Uterus (tissue), 4 donors: ENCODE results near the gene SLC13A1. TPM values are rescaled to one million over a fixed set of nuclear protein-coding genes. Genes with fewer than 3 reads are reported as not detected.

Experiments used
- DNase-seq, 2 donors: peaks; one replicate each; pipeline ENCODE4 v3.0.0-alpha.2; 2019 to 2020
- H3K27ac ChIP-seq, 2 donors: fragments of 200-600 bp; sonication (generic); 1 replicate in 1 of 2; 2 replicates in 1 of 2; pipeline ENCODE4 v1.5.1; 2016 to 2018
- H3K27me3 ChIP-seq, 2 donors: fragments of 200-600 bp; sonication (generic); one replicate each; pipeline ENCODE4 v1.5.1; 2018 to 2019; ENCODE audit warnings: control low read depth in 1 of 2
- H3K36me3 ChIP-seq, 2 donors: fragments of 200-600 bp; sonication (generic); one replicate each; pipeline ENCODE4 v1.5.1; 2019; ENCODE audit warnings: control low read depth in 1 of 2
- H3K4me1 ChIP-seq, 2 donors: fragments of 200-600 bp; sonication (generic); one replicate each; pipeline ENCODE4 v1.5.1; 2018 to 2019; ENCODE audit warnings: control low read depth in 1 of 2
- H3K4me3 ChIP-seq, 2 donors: fragments of 200-600 bp; sonication (generic); 1 replicate in 1 of 2; 2 replicates in 1 of 2; pipeline ENCODE4 v1.5.1; 2018 to 2019; ENCODE audit warnings: mild to moderate bottlenecking in 1 of 2
- H3K9me3 ChIP-seq, 2 donors: fragments of 200-600 bp; sonication (generic); one replicate each; pipeline ENCODE4 v1.5.1; 2019; ENCODE audit warnings: control low read depth in 1 of 2
- POLR2A ChIP-seq, 2 donors: fragments of 450-650 bp; IDR thresholded peaks; one replicate each; pipeline ENCODE4 v1.6.1; 2016; ENCODE audit warnings: antibody characterized with exemption in 2 of 2, mild to moderate bottlenecking in 1 of 2, moderate library complexity in 1 of 2
- intact Hi-C: fragments of 100-400 bp; cut with DNase I; formaldehyde crosslinking; loops from one replicate; pipeline ENCODE4 v1.15.1; 2023; ENCODE audit warnings: low total_unique reads
- total RNA-seq, 4 donors: library from RNA; depleted of rRNA in 3 of 4; stranded (reverse); fragments of >200 nt in 3 of 4; gene quantifications; one replicate each; pipeline versions ENCODE4 v1.1.0 to v1.2.4, GENCODE V29; 2014 to 2023
- TF ChIP-seq, protein P1 (sequence below), 4 experiments: fragments of 200-600 bp in 2 of 4; fragments of 450-650 bp in 2 of 4; sonication (generic) in 2 of 4; IDR thresholded peaks; one replicate each; pipeline ENCODE4 v1.5.1; 2016 to 2019; ENCODE audit warnings: antibody characterized with exemption in 4 of 4, mild to moderate bottlenecking in 2 of 4, moderate library complexity in 1 of 4
- donor health status: DM: yes; HTN: yes; CAD: no.

Gene SLC13A1
- total RNA-seq, 4 donors from 2014 or later: not detected

DNA sequence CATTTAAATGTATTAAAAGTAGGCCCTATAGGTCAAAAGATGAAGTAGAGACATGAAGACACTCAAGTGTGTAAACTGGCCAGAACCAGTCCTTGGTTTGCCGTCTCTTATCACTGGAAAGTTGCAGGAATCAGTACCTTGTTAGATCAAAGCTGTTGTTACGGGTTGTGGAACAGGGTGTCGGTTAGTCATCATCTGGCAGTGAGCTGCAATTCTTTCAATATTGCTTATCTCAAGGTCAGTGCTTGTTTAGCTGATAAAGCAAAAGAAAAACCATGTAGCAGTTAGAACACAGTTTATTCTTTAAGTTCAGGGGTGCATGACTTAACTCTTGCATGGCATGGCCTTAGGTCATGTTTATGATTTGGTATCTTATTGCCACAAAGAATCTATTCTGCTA is 10.0 kb upstream of the SLC13A1 start:
- Histone ChIP-seq H3K4me1 (no peaks in the 10 kb centered on the region), H3K36me3 (no peaks in the 10 kb centered on the region), H3K27me3 (no peaks in the 10 kb centered on the region), H3K9me3 (no peaks in the 10 kb centered on the region), H3K27ac (no peak overlapping the region), H3K4me3 (no peak overlapping the region)
- intact Hi-C loops: no loop called here
- no peak for TF ChIP-seq POLR2A (IDR thresholded peaks at IDR 0.05)
- TF ChIP-seq, protein P1, sequence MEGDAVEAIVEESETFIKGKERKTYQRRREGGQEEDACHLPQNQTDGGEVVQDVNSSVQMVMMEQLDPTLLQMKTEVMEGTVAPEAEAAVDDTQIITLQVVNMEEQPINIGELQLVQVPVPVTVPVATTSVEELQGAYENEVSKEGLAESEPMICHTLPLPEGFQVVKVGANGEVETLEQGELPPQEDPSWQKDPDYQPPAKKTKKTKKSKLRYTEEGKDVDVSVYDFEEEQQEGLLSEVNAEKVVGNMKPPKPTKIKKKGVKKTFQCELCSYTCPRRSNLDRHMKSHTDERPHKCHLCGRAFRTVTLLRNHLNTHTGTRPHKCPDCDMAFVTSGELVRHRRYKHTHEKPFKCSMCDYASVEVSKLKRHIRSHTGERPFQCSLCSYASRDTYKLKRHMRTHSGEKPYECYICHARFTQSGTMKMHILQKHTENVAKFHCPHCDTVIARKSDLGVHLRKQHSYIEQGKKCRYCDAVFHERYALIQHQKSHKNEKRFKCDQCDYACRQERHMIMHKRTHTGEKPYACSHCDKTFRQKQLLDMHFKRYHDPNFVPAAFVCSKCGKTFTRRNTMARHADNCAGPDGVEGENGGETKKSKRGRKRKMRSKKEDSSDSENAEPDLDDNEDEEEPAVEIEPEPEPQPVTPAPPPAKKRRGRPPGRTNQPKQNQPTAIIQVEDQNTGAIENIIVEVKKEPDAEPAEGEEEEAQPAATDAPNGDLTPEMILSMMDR (IDR thresholded peaks at IDR 0.05): no peak
- DNase-seq: no peak

DNA sequence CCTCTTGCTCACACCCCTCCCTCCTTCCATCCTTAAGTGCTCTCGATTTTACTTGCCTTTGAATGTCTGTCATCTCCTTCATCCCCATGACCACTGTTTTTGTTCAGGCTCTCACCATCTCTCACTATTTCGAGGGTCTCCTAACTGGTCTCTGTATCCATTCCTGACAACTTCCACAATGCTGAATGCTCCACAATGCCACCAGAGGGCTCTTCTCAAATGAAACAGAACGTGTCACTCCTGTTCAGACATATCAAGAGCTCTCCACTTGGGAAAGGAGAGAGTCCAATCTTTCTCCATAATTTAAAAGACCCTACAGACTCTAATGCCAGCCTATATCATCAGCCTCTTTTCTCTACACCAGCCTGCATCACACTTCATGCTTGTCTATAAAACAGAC is 9.0 kb upstream of the SLC13A1 start:
- H3K4me1 ChIP-seq: no peaks in the 10 kb centered on the region
- H3K27me3 ChIP-seq: no peaks in the 10 kb centered on the region
- H3K36me3 ChIP-seq: no peaks in the 10 kb centered on the region
- TF ChIP-seq, protein P1 (IDR thresholded peaks at IDR 0.05): peak in 1 of 4 experiments; percentile 13
- no peak for TF ChIP-seq POLR2A (IDR thresholded peaks at IDR 0.05)
- no peaks in the 10 kb centered on the region for H3K9me3 ChIP-seq
- no peak overlapping the region for H3K27ac ChIP-seq
- DNase-seq: no peak
- intact Hi-C loops: no loop called here
- H3K4me3 ChIP-seq: no peak overlapping the region

DNA sequence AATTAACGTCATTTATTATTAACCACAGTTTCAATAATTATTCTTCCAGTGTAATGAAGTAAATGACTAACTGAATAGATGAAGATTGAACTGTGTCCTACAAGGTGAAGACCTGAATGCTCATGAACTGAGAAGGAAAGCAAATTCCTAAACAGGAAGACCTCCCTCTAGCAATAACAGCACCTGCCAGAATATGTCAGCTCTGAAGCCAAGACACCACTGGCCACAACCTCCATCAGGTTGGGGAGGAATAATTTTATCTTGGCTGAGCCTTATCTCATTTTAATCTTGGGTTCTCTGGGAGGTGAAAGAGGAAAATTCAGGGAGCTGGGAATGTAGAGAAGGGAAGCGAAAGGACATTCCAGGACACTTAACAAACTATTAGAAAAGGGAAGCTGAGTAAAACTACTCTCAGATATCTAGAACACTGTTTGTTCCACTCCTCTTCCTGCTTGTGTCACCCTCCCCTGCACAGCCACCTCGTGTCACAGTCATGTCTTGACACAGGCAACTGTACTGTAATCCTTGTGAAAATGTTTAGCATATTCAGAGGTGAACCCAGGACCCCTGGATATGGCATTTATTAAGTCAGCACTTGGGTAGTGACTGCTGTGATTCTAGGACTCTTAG is 4.6 kb upstream of the SLC13A1 start:
- intact Hi-C loops: no loop called here
- no peaks in the 10 kb centered on the region for H3K9me3 ChIP-seq
- no peak for DNase-seq
- H3K4me3 ChIP-seq: no peak overlapping the region
- no peaks in the 10 kb centered on the region for H3K36me3 ChIP-seq
- H3K27ac ChIP-seq: no peak overlapping the region
- no peaks in the 10 kb centered on the region for H3K27me3 ChIP-seq
- H3K4me1 ChIP-seq: no peaks in the 10 kb centered on the region
- no peak for TF ChIP-seq POLR2A (IDR thresholded peaks at IDR 0.05)
- TF ChIP-seq, protein P1 (IDR thresholded peaks at IDR 0.05): no peak

DNA sequence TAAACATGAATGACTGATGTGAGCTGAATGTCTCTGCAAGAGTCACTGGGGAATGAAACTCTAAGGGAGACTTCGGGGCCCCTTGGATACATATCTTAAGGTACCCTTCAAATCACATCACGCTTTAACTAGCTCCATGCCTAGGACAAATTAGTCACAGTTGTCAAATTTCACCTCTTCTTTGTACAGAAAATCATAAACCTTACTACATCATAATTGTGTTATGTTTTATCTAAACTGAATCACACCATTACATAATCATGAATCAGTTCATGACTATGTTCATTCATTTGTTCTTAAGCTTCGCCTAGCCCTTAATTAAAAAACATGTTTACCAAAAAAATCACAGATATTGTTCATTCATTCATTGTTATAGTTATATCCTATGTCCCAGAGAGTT is 2.1 kb upstream of the SLC13A1 start:
- Histone ChIP-seq H3K9me3 (no peaks in the 10 kb centered on the region), H3K36me3 (no peaks in the 10 kb centered on the region), H3K27me3 (no peaks in the 10 kb centered on the region), H3K27ac (no peak overlapping the region), H3K4me3 (no peak overlapping the region), H3K4me1 (no peaks in the 10 kb centered on the region)
- intact Hi-C loops: no loop called here
- TF ChIP-seq POLR2A (IDR thresholded peaks at IDR 0.05): no peak
- TF ChIP-seq, protein P1 (IDR thresholded peaks at IDR 0.05): no peak
- no peak for DNase-seq

DNA sequence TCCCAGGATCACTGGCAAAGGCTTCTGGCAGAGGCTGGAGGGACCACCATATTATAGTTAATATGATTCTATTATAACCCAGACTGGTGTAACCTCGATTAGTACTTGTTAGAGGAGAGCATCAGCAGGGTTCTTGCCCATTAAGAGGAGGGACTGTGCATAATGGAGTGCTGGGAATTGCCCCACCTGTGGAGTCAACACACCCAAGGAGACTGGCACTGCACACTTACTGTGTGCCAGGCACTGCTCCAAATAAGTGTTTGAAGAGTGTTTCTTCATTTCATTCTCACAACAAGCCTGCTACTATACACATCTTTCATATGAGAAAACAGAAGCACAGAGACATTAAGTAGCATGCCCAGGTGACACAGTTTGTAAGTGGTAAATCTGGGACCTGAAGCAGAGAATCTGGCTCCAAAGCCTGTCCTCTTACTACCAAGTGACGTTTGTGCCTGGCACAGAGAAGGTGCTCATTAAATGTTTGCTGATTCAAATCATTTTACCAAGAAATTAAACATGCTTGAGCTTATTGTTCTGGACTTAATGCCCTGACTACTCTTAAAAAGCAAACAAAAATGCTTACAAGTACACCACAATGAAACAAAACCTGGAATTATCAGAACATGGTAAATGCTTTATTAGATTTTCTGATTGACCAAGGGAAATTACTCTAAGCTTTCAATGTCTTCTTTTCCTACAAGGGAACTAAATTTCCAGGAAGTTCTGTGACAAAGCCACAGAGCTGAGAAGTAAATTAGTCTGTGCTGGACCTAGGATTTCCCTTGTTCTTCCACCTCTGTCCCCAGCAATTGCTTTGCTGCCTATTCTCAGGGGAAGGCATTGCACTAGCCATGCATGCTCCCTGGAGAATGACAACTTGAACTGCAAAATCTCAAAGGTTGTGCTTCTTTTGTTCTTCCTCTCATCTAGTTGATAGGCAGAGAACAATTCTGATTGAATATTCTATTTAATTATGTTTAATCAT is 809 bp downstream of the SLC13A1 start:
- TF ChIP-seq, protein P1 (IDR thresholded peaks at IDR 0.05): no peak
- no peak for TF ChIP-seq POLR2A (IDR thresholded peaks at IDR 0.05)
- Histone ChIP-seq H3K27ac (no peak overlapping the region), H3K4me3 (no peak overlapping the region), H3K9me3 (no peaks in the 10 kb centered on the region), H3K36me3 (no peaks in the 10 kb centered on the region), H3K4me1 (no peaks in the 10 kb centered on the region), H3K27me3 (no peaks in the 10 kb centered on the region)
- intact Hi-C loops: no loop called here
- no peak for DNase-seq
